GM19035 (cell line): ENCODE measurements around the gene DYNC2LI1.
"Not testable (repeated sequence)": the region's sequence is repeated elsewhere in the genome, so short reads cannot be mapped to it uniquely, and the experiment has no call there.

Experiments
- ATAC-seq: cut with Tn5 transposase; IDR thresholded peaks from one replicate; pipeline ENCODE4 v1.9.1; 2021; ENCODE audit not compliant: unreplicated experiment

DYNC2LI1 gene

DNA sequence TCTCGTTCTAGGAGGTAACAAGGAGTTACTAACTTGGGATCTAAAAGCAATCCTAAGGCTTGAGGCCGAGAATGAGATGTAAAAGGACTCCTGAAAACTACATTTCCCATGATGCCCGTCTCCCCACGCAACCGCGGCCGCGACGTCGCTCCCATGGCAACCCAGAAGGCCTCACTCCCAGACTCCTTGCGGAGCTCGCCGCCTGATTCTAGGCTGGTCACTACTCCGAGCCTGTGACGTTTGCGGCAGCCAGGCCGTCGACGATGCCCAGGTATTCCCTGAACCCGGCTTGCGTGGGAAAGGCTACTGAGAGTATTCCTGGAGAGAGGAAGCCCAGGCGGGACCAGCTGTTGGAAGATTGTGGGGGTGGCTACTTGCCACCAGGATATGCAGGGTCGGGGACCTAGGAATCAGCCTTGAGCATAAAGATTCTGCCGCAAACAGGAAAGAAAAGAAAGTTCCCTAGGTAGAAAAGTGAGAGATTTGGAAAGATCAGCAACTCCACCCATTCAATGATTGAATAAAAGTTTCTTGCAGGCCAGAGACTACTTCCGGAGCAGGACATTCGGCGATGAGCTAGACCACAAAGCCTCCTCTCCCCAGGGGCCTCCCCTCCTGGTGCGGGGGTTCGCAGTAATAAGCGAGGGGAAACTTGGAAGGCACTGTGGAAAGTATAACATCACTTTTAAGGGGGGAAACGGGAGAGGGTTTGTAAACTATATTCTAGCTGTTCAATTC lies at the start of gene DYNC2LI1:
TSS of gene DYNC2LI1 (plus strand) at position 164 of the 738 bp plus-strand sequence. CDS start at position 264, 100 bp downstream.
- peak; percentile 99 for ATAC-seq

DNA sequence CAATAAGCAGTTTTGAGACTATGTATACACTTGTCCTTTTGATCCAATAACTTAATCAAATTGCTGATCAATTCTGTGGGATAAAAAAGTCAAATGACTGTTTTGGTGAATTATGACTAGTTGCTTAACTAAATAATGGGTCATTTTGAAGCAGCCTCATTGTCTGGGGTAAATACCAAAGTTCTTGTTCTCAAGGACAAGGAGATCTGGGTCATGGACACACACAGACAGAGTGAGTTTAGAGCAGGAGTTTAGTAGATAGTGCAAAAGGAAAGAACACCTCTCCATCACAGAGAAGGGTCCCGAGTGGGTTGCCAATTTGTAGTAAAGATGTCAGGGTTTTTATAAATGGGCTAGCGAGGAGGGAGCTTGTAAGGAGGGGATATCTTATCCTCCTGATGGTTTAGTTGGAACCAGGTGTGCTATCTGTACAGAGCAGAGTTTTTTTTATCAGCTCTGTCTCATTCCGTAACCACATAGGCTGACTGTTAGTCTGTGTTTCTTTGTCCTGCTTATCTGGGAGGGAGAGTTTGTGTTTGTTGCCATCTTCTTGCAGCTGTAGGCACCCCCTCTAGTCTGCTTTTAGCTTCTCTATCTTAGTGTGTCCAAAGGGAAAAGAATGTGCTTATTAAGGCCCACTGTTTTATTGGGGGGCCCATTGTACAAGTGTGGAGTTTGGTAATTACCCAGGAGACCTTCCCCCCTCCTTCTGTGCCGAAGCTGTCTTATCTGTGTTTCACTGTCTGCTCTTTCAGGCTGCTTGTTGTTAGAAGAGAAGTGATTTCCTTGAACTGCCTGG lies 48.9 kb upstream of the DYNC2LI1 start:
- no peak for ATAC-seq

GRCh38 chr2:43725711-43726246 lies 48.1 kb upstream of the DYNC2LI1 start:
- ATAC-seq: no peak

GRCh38 chr2:43726961-43727633 lies 46.7 kb upstream of the DYNC2LI1 start:
- not testable (repeated sequence) for ATAC-seq

- no peak for ATAC-seq
Measured at GRCh38 chr2:43727634-43728014, 46.2 kb upstream of the DYNC2LI1 start.

- ATAC-seq: no peak
Measured at GRCh38 chr2:43729491-43730174, 44.2 kb upstream of the DYNC2LI1 start.

DNA sequence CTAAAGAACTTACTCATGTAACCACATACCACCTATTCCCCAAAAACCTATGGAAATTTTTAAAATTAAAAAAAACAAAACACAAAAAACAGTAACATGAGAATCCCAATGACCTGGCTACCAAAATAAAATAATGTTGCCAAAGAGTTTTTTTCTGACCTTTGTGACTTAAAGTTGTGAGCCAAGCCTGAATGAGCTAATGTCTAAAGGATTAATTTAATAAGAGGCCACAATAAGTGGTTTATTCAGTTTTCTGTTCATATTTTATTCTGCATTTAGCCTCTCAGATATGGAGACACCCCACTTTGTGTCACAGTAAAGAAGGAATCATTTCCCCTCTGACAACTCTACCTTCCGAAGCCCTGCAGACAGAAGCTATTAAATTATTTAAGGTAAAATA lies 42.6 kb upstream of the DYNC2LI1 start:
- no peak for ATAC-seq

- no peak for ATAC-seq
Measured at GRCh38 chr2:43736637-43737036, 37.2 kb upstream of the DYNC2LI1 start.

GRCh38 chr2:43737097-43737854 lies 36.6 kb upstream of the DYNC2LI1 start:
- no peak for ATAC-seq

GRCh38 chr2:43737855-43738254 lies 36.0 kb upstream of the DYNC2LI1 start:
- ATAC-seq: no peak

DNA sequence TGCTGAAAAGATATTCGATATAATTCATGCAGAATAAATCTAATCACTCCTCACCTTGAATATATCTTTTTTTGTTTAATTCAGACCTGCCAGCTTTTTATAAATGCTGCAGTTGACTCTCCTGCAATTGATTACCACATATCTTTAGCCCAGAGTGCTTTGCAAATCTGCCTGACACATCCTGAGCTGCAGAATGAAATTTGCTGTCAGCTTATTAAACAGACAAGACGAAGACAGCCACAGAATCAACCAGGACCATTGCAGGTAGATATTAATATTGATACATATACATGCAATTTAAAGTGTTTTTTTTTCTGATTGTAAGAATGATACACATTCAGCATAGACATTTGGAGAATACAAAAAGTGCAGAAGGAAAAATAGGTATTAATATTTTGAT lies 35.6 kb upstream of the DYNC2LI1 start:
- ATAC-seq: no peak

- no peak for ATAC-seq
Measured at GRCh38 chr2:43743706-43744105, 30.1 kb upstream of the DYNC2LI1 start.

- ATAC-seq: no peak
Measured at GRCh38 chr2:43745457-43745856, 28.4 kb upstream of the DYNC2LI1 start.

GRCh38 chr2:43748333-43748732 lies 25.5 kb upstream of the DYNC2LI1 start:
- ATAC-seq: no peak

GRCh38 chr2:43749583-43749982 lies 24.3 kb upstream of the DYNC2LI1 start:
- no peak for ATAC-seq

DNA sequence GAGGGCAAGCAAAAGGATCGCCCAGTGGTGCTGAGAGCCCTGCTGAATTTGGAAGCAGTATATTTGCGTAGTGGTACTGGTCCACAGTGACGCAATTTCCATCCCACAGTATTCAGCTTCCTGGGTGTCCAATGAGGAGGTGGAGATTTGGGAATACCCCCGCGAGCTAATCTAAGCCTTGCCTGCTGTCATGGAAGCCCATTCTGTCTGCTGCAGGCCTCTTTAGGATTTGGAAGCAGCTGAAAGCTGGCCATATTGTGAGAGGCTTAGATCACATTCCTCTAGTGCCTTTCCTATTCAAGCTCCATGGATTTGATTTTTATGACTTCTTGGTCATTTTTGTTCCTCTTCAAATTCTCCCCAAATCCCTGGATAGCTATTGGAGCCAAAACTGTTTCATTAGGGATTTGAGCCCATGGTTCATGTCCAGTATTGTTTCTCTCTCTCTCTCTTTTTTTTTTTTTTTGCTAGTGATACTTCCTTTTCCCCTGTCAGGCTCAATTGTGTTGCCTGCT lies 22.3 kb upstream of the DYNC2LI1 start:
- ATAC-seq: no peak

DNA sequence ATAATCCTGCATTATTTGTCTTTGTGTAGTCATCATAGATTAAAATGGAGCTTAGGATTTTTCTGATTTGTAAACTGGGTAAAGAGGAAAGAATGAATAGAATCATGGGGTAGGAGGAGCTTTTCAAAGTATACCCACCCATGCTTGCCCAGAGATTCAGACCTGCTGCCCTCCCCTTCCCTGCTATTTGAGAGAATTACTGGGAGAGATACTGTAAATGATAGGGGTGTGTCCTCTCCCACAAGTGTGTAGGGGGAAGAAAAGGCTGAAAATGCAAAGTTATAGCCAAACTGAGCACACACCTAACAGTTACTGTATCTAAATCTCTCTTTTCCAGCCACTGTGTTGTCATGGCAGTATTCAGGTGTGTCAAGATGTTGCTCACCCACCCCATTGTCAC lies 21.5 kb upstream of the DYNC2LI1 start:
- no peak for ATAC-seq

- ATAC-seq: no peak
Measured at GRCh38 chr2:43754180-43754579, 19.7 kb upstream of the DYNC2LI1 start.

DNA sequence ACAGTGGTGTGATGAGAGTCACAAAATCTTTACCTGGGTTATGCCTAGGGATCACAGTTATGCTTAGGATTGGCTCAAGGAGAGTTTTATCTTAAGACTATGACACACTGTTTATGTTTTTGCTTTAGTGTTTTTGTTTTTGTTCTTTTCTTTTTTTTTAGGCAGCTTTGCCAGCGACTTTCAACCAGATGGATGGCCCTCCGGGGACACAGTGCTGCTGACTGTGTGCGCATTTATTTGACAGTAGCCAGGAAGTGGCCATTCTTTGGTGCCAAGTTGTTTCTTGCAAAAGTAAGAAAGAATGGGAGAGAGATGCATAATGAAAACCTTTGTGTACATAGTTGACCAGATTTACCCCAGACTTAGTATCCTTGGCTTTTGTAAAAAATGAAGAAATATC lies 15.1 kb upstream of the DYNC2LI1 start:
- no peak for ATAC-seq

DNA sequence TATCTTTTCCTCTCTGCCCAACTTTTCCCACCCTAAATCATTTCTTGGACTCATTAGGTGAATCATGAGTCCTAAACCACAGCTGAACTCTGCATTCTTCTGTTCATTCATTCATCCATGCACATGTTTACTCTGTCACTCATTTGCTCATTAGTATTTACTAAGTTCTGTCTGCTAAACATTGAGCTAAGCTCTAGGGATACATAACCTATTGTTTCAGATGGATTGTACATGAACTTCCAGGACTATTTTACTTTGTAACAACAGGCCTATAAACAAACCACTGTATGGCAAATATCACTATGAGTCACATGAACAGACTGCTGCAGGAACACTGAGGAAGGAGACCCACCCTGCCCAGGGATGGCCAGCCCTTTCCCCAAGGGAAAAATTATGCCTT lies 14.6 kb upstream of the DYNC2LI1 start:
- ATAC-seq: no peak
